IMR-90 (cell line): ENCODE data around the gene GNAO1. TPM values are rescaled to one million over a fixed set of nuclear protein-coding genes. Genes with fewer than 3 reads are reported as not detected.

Experiments used
- ATAC-seq: fragments of 200-7000 bp; cut with Tn5 transposase; 2 replicates; pipeline ENCODE4 v1.9.1; 2020; ENCODE audit warnings: low read depth, mild to moderate bottlenecking, moderate library complexity
- BruUV-seq: library from RNA; stranded (reverse); fragments of 400-500 nt; replicated peaks from 2 replicates; lab custom pipeline; 2021; lab: Mats Ljungman, UMichigan
- CTCF ChIA-PET: fragments of 300-600 bp; formaldehyde crosslinking; extraction: SDS; loops from one replicate; lab custom pipeline; 2021; ENCODE audit warnings: antibody characterized with exemption; lab: Yijun Ruan, JAX
- POLR2A ChIA-PET: fragments of 300-600 bp; sonication (Branson Sonifier 250); formaldehyde crosslinking; loops from one replicate; lab custom pipeline; 2022; ENCODE audit warnings: antibody characterized with exemption; ENCODE audit not compliant: unreplicated experiment; lab: Charles Lee
- DNase-seq: peaks from one replicate; pipeline ENCODE4 v3.0.0; 2013
- H2AFZ ChIP-seq: replicated peaks from 2 replicates; pipeline ENCODE3; 2013; ENCODE audit warnings: low read length, mild to moderate bottlenecking; ENCODE audit not compliant: poor library complexity
- H2AK5ac ChIP-seq: 2 replicates; pipeline ENCODE4 v1.6.1; 2013; ENCODE audit warnings: low read depth, low read length, inconsistent platforms
- H2AK9ac ChIP-seq: replicated peaks from 2 replicates; pipeline ENCODE3; 2013; ENCODE audit warnings: mild to moderate bottlenecking, low read depth, low read length, moderate library complexity; ENCODE audit not compliant: poor library complexity
- H2BK120ac ChIP-seq: 2 replicates; pipeline ENCODE4 v1.6.1; 2013; ENCODE audit warnings: low read depth, low read length, inconsistent platforms
- H2BK15ac ChIP-seq: 3 replicates; pipeline ENCODE4 v1.6.1; 2013; ENCODE audit warnings: low read depth, low read length, inconsistent platforms
- H2BK20ac ChIP-seq: 2 replicates; pipeline ENCODE4 v1.6.1; 2013; ENCODE audit warnings: low read depth, mild to moderate bottlenecking, inconsistent platforms, low read length, moderate library complexity
- H2BK5ac ChIP-seq: 2 replicates; pipeline ENCODE4 v1.6.1; 2013; ENCODE audit warnings: mild to moderate bottlenecking, low read depth, low read length, inconsistent platforms; ENCODE audit not compliant: poor library complexity, severe bottlenecking
- H3K14ac ChIP-seq: replicated peaks from 2 replicates; pipeline ENCODE4 v1.6.1; 2013; ENCODE audit warnings: low read depth, low read length, inconsistent platforms
- H3K18ac ChIP-seq: 2 replicates; pipeline ENCODE4 v1.6.1; 2013; ENCODE audit warnings: low read depth, low read length, control low read depth
- H3K23ac ChIP-seq: 2 replicates; pipeline ENCODE4 v1.6.1; 2013; ENCODE audit warnings: low read depth, low read length, inconsistent platforms
- H3K27ac ChIP-seq: 2 replicates; pipeline ENCODE4 v1.5.1; 2013; ENCODE audit warnings: mild to moderate bottlenecking, control low read depth, low read length; ENCODE audit not compliant: insufficient read depth
- H3K27me3 ChIP-seq: 2 replicates; pipeline ENCODE4 v1.6.1; 2013; ENCODE audit warnings: low read length; ENCODE audit not compliant: control insufficient read depth, insufficient read depth
- H3K36me3 ChIP-seq: 2 replicates; pipeline ENCODE4 v1.6.1; 2013; ENCODE audit warnings: low read length, mixed read lengths; ENCODE audit not compliant: control insufficient read depth, insufficient read depth
- H3K4ac ChIP-seq: 2 replicates; pipeline ENCODE4 v1.6.1; 2013; ENCODE audit warnings: low read depth, low read length, inconsistent platforms
- H3K4me1 ChIP-seq: 2 replicates; pipeline ENCODE4 v1.6.1; 2013; ENCODE audit warnings: low read length, mixed read lengths; ENCODE audit not compliant: control insufficient read depth, insufficient read depth
- H3K4me2 ChIP-seq: 2 replicates; pipeline ENCODE4 v1.6.1; 2013; ENCODE audit warnings: low read depth, mild to moderate bottlenecking, control low read depth, low read length, moderate library complexity
- H3K4me3 ChIP-seq: 2 replicates; pipeline ENCODE4 v1.5.1; 2013; ENCODE audit warnings: low read depth, mild to moderate bottlenecking, control low read depth, low read length, moderate library complexity; ENCODE audit not compliant: insufficient read depth
- H3K56ac ChIP-seq: 2 replicates; pipeline ENCODE4 v1.6.1; 2013; ENCODE audit warnings: low read length, inconsistent platforms; ENCODE audit not compliant: insufficient read depth; ENCODE audit errors: extremely low read depth
- H3K79me1 ChIP-seq, 2 experiments: 2 replicates each; pipeline ENCODE4 v1.6.1; 2013; ENCODE audit warnings: low read length in 2 of 2, inconsistent platforms in 1 of 2, low read depth in 1 of 2
- H3K9ac ChIP-seq: 2 replicates; pipeline ENCODE4 v1.6.1; 2013; ENCODE audit warnings: low read depth, low read length, control low read depth
- H3K9me1 ChIP-seq: 2 replicates; pipeline ENCODE4 v1.6.1; 2013; ENCODE audit warnings: low read length, inconsistent platforms; ENCODE audit not compliant: insufficient read depth
- H3K9me3 ChIP-seq: 2 replicates; pipeline ENCODE4 v1.6.1; 2013; ENCODE audit warnings: low read length; ENCODE audit not compliant: control insufficient read depth, insufficient read depth
- H4K20me1 ChIP-seq: 2 replicates; pipeline ENCODE4 v1.6.1; 2013; ENCODE audit warnings: low read length, inconsistent platforms; ENCODE audit not compliant: insufficient read depth
- H4K5ac ChIP-seq: 2 replicates; pipeline ENCODE4 v1.6.1; 2013; ENCODE audit warnings: mild to moderate bottlenecking, low read depth, low read length, control low read depth
- H4K8ac ChIP-seq, 2 experiments: 2 replicates each; pipeline ENCODE4 v1.6.1; 2013; ENCODE audit warnings: low read depth in 2 of 2, low read length in 2 of 2, control low read depth in 1 of 2, inconsistent platforms in 1 of 2
- H4K91ac ChIP-seq: 2 replicates; pipeline ENCODE4 v1.6.1; 2013; ENCODE audit warnings: low read depth, low read length, inconsistent platforms; ENCODE audit not compliant: insufficient read depth
- CHD1 ChIP-seq: IDR thresholded peaks from 2 replicates; pipeline ENCODE4 v1.6.1; 2012; ENCODE audit warnings: low read depth, low read length, improper control_type of control experiment
- ELK1 ChIP-seq: fragments of 150-350 bp; IDR thresholded peaks from 2 replicates; pipeline ENCODE4 v1.6.1; 2016; ENCODE audit warnings: low read depth, mild to moderate bottlenecking, low read length, moderate library complexity, borderline replicate concordance
- MAZ ChIP-seq: IDR thresholded peaks from 2 replicates; pipeline ENCODE4 v1.6.1; 2012; ENCODE audit warnings: low read depth, mild to moderate bottlenecking, low read length, improper control_type of control experiment, moderate library complexity, borderline replicate concordance
- MXI1 ChIP-seq: IDR thresholded peaks from 2 replicates; pipeline ENCODE4 v1.6.1; 2012; ENCODE audit warnings: low read depth, mild to moderate bottlenecking, low read length, moderate library complexity, borderline replicate concordance
- POLR2A ChIP-seq: IDR thresholded peaks from 2 replicates; pipeline ENCODE4 v1.6.1; 2012; ENCODE audit warnings: mild to moderate bottlenecking, low read depth, low read length
- RAD21 ChIP-seq: IDR thresholded peaks from 2 replicates; pipeline ENCODE4 v1.6.1; 2012; ENCODE audit warnings: low read length, improper control_type of control experiment
- RCOR1 ChIP-seq: IDR thresholded peaks from 2 replicates; pipeline ENCODE4 v1.6.1; 2012; ENCODE audit warnings: mild to moderate bottlenecking, low read length, improper control_type of control experiment; ENCODE audit not compliant: insufficient replicate concordance
- RFX5 ChIP-seq: IDR thresholded peaks from 2 replicates; pipeline ENCODE4 v1.8.0; 2012; ENCODE audit warnings: low read depth, mild to moderate bottlenecking, low read length, moderate library complexity
- SMC3 ChIP-seq: fragments of 150-350 bp; IDR thresholded peaks from 2 replicates; pipeline ENCODE4 v1.6.1; 2016; ENCODE audit warnings: low read depth, mild to moderate bottlenecking, antibody characterized with exemption, low read length, moderate library complexity
- WGBS, 2 experiments: methylation state at CpG; one replicate each; pipeline versions ENCODE4 v1.1.5 to v1.1.7; 2013; ENCODE audit warnings: missing lambda C conversion rate in 2 of 2; ENCODE audit not compliant: insufficient read length in 1 of 2; ENCODE audit errors: extremely low coverage in 2 of 2; 5-methylcytosine and 5-hydroxymethylcytosine counted together
- dilution Hi-C: fragments of 300-500 bp; cut with HindIII; formaldehyde crosslinking; loops from one replicate; pipeline ENCODE4 v1.14.3; 2018; ENCODE audit warnings: low sequenced_read_pairs; ENCODE audit not compliant: unreplicated experiment
- in situ Hi-C: fragments of 300-500 bp; cut with MboI; formaldehyde crosslinking; loops from 3 replicates; pipeline ENCODE4 v1.14.3; 2019; ENCODE audit warnings: low sequenced_read_pairs, inconsistent platforms, mixed read lengths
- intact Hi-C: fragments of 100-400 bp; cut with micrococcal nuclease; formaldehyde crosslinking; loops from 2 replicates; pipeline ENCODE4 v1.10.0; 2022
- polyA plus RNA-seq, 3 experiments: library from polyadenylated mRNA; depleted of rRNA; stranded (reverse); fragments of >200 nt; gene quantifications; 2 replicates each; pipeline ENCODE4 v1.2.3, GENCODE V29; 2012; ENCODE audit warnings: low replicate concordance in 1 of 3
- total RNA-seq: library from RNA; depleted of rRNA; stranded (reverse); fragments of >200 nt; gene quantifications from 2 replicates; pipeline ENCODE4 v1.2.3, GENCODE V29; 2012

Gene GNAO1
- total and polyA plus RNA-seq, 2 of the 4 experiments (the other 2 are of a cell fraction) = under 0.01 to 0.07 TPM

- no peak for ATAC-seq
- H4K8ac ChIP-seq = no peak overlapping the region
- H3K4me3 ChIP-seq = no peak overlapping the region
- no peak overlapping the region for H3K9ac ChIP-seq
- H4K5ac ChIP-seq = no peak overlapping the region
- peaks cover 3% of the 10 kb centered on the region for H3K9me1 ChIP-seq
- ChIA-PET CTCF (interaction anchor here (0.7 to 1.5 kb wide), 2 partner anchors 11 to 44 kb away, joined by 3 to 5 read pairs; no protein-coding TSS in a partner anchor), POLR2A (no interaction called here)
- no peaks in the 10 kb centered on the region for H3K4me1 ChIP-seq
- dilution Hi-C loops (no loop called here), intact Hi-C loops (no loop called here), in situ Hi-C loops (no loop called here)
- H2AK9ac ChIP-seq = no peak overlapping the region
- no peak overlapping the region for H3K14ac ChIP-seq
- H3K27me3 ChIP-seq = no peaks in the 10 kb centered on the region
- no peak overlapping the region for H2BK15ac ChIP-seq
- no peak overlapping the region for H2BK120ac ChIP-seq
- H4K91ac ChIP-seq = no peak overlapping the region
- no peak overlapping the region for H3K27ac ChIP-seq
- BruUV-seq = no TSS peak
- H2BK20ac ChIP-seq = no peak overlapping the region
- TF ChIP-seq MAZ (no peak), RAD21 (no peak), ELK1 (no peak), CHD1 (no peak), POLR2A (no peak), RCOR1 (no peak), MXI1 (no peak), SMC3 (no peak), RFX5 (no peak)
- no peak overlapping the region for H3K18ac ChIP-seq
- peaks cover 21 to 22% of the 10 kb centered on the region in 2 experiments for H3K79me1 ChIP-seq
- peaks cover 30% of the 10 kb centered on the region for H3K36me3 ChIP-seq
- H2BK5ac ChIP-seq = no peak overlapping the region
- no peaks in the 10 kb centered on the region for H3K9me3 ChIP-seq
- H3K56ac ChIP-seq = no peak overlapping the region
- H2AFZ ChIP-seq = no peak overlapping the region
- H3K4ac ChIP-seq = no peak overlapping the region
- H3K4me2 ChIP-seq = no peak overlapping the region
- no peak overlapping the region for H3K23ac ChIP-seq
- H2AK5ac ChIP-seq = no peak overlapping the region
- DNase-seq = no peak
- 89% methylated on average over 3 of the region's 5 CpGs; no CpG with 5 or more reads in 1 of the 2 experiments for WGBS, 2 experiments
- no peaks in the 10 kb centered on the region for H4K20me1 ChIP-seq
Measured at GRCh38 chr16:56400458-56400857, 209.2 kb downstream of the GNAO1 start.
